Loucy (cell line): ENCODE measurements around the gene C1orf50.

Source experiments
- EZH2phosphoT487 ChIP-seq: fragments of 200-600 bp; IDR thresholded peaks from 2 replicates; pipeline ENCODE4 v1.6.1; 2018; ENCODE audit warnings: antibody characterized with exemption, mild to moderate bottlenecking, moderate library complexity, borderline replicate concordance
- TF ChIP-seq, protein P1 (sequence below): fragments of 200-600 bp; sonication (generic); conservative IDR thresholded peaks from 2 replicates; pipeline ENCODE4 v1.5.1; 2014; ENCODE audit warnings: mild to moderate bottlenecking, antibody characterized with exemption, low read length

DNA sequence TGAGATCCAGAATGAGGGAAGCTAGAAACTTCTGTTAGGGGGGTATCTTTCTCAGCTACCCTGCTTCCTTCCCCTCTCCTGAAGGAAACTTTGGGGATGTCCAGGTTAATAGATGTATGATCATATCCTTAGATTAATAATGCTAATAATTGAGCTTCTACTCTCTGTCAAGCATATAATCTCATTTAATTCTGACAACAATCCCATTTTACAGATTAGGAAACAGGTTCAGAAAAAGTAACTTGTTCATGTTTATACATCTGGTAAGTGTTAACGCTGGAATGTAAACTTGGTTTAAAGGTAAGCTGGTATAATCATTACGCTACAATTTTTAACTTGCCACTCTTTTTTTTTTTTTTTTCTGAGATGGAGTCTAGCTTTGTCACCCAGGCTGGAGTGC is 16.0 kb downstream of the C1orf50 start:
- TF ChIP-seq EZH2phosphoT487: no peak
- TF ChIP-seq, protein P1, sequence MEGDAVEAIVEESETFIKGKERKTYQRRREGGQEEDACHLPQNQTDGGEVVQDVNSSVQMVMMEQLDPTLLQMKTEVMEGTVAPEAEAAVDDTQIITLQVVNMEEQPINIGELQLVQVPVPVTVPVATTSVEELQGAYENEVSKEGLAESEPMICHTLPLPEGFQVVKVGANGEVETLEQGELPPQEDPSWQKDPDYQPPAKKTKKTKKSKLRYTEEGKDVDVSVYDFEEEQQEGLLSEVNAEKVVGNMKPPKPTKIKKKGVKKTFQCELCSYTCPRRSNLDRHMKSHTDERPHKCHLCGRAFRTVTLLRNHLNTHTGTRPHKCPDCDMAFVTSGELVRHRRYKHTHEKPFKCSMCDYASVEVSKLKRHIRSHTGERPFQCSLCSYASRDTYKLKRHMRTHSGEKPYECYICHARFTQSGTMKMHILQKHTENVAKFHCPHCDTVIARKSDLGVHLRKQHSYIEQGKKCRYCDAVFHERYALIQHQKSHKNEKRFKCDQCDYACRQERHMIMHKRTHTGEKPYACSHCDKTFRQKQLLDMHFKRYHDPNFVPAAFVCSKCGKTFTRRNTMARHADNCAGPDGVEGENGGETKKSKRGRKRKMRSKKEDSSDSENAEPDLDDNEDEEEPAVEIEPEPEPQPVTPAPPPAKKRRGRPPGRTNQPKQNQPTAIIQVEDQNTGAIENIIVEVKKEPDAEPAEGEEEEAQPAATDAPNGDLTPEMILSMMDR: no peak
